KG1 (cell line): ENCODE results near the gene PTPRM.

ENCODE experiments used
- DNase-seq: peaks from one replicate; lab custom pipeline; 2025; lab: John Stamatoyannopoulos, UW

PTPRM gene

DNA sequence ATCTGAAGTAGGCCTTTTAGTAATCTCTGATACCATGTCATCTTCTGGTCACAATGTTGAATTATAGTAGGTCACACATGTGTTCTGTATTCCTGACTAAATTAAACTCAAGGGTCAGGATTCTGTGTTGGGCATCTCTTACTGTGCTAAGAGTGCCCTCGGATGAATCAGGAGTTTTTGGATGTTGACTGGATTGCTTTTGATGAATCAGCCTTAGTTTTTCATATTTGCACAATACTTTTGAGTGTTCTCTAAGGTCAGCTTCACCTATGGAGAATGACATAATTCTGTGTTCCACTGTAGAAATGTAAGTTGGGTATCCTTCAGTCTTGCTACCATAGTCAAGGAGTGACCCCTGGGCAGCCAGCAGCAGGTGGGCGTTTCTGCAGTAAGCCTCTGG is 190.1 kb downstream of the PTPRM start:
- DNase-seq: no peak

GRCh38 chr18:7758764-7759163 is 191.6 kb downstream of the PTPRM start:
- DNase-seq: no peak

- DNase-seq: no peak
These were observed 194.1 kb downstream of the PTPRM start for GRCh38 chr18:7760967-7761948.

- DNase-seq: no peak
These were observed 197.3 kb downstream of the PTPRM start for GRCh38 chr18:7764405-7764804.

- DNase-seq: no peak
These were observed 199.2 kb downstream of the PTPRM start for GRCh38 chr18:7766346-7766745.

DNA sequence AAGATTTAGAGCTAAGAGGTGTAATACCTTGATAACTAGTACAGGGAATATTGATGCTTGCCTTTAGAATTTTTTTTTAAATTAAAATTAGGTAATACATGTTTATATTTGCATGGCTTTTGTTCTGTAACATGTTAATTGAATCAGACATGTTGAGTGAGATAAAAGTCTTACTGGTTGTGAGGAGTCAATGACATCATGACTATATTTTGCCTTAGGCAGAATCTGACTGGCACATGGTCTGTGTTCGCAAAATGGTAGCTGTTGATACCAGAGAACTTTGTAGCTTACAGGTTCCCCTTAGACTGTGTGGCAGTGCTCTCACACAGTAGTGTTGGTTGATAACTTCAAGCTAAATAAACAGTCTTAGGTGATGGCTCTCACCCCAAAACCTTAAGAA is 199.7 kb downstream of the PTPRM start:
- no peak for DNase-seq

GRCh38 chr18:7770908-7771307 is 203.8 kb downstream of the PTPRM start:
- no peak for DNase-seq

GRCh38 chr18:7772510-7772888 is 205.4 kb downstream of the PTPRM start:
- DNase-seq: no peak

DNA sequence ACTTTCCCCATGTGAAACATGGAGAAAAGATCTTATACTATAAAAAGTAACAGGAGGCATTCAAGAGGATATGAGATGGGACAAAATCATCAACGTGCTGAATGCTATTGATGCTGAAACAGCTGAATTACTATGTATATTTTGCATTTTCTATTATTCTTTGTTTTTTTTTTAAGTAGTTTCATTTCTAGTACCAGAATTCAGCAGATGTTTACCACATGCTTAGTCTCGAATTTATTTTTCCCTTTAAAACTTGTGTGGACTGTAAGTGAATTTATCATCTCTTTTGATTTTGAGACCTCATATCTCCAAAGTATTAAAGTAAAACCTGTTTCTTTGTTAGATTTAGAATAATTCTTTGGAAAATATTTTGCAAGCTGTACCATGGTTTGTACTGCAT is 205.8 kb downstream of the PTPRM start:
- no peak for DNase-seq

DNA sequence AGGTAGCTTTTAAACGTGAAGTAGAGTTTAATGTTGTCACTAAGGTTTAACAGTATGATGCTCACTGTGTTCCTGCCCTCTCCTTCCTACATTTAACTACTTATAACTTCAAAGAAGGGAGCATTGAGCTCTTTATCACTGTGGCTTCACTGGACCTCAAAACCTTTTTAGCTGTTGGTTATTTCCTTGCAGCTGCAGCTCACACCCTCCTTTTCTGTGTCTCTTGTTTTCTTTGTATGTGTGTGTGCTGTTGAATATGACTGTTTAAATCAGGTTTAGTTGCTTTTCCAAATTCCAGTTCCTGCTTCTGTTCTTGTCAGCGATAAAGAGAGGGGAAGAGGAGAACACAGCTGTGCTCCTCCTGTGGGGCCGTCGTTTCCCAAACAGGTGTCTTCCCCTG is 208.0 kb downstream of the PTPRM start:
- DNase-seq: no peak

DNA sequence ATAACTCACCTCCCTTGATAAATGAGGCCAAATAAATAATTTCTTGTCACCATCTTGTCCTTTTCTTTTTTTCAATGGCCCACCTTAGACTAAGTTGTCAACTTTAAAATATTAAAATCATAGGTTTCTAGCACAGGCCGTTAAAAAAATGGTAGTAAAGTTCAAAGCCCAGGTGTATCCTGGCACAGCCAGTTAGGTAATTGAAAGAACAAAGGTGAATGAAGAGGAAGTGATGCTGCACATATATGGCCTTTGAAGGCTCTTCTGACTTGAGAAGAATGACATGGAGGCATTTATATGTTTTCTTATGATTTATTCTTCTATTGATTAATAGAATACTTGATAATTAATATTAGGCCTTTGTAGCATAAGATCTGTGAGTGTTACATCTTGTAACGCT is 208.7 kb downstream of the PTPRM start:
- DNase-seq: no peak

- no peak for DNase-seq
These were observed 211.1 kb downstream of the PTPRM start for GRCh38 chr18:7778181-7778580.

GRCh38 chr18:7779211-7779610 is 212.1 kb downstream of the PTPRM start:
- DNase-seq: no peak

DNA sequence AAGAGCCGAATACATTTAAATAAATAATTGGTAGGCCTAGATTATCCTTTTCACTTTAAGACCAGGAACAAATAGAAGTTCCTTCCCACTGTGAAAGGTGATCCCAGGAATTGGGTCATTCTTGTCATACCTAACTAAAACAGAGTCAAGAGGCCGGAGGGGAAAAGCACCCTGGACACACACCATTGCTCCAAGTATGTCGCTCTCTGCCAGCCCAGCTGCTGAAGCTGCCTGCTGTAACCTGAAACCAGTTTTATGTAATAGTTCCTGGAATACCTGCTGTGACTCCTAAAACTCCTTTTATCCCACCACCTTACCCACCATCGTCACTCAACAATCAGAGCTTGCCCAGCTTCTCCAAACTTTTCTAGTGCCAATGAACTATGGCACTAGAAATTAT is 217.1 kb downstream of the PTPRM start:
- no peak for DNase-seq

DNA sequence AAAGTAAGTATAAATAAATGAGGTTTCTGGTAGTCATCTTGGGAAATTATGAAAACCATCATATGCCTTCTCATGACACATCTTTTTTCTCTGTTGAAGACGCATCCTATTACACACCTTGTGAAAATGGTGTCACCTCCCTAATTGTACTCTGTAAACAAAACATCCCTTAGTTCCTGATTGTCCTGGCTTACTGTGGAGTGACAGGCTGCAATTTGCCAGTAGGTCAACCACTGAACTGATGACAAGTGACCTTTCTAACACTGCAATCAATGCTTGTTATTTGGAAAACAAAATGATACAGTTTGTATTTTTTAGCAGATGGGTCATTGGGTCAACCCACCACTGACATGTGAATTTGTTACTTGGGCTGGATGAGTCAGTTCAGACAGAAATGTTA is 219.5 kb downstream of the PTPRM start:
- DNase-seq: no peak

- DNase-seq: no peak
These were observed 220.2 kb downstream of the PTPRM start for GRCh38 chr18:7787339-7787738.

DNA sequence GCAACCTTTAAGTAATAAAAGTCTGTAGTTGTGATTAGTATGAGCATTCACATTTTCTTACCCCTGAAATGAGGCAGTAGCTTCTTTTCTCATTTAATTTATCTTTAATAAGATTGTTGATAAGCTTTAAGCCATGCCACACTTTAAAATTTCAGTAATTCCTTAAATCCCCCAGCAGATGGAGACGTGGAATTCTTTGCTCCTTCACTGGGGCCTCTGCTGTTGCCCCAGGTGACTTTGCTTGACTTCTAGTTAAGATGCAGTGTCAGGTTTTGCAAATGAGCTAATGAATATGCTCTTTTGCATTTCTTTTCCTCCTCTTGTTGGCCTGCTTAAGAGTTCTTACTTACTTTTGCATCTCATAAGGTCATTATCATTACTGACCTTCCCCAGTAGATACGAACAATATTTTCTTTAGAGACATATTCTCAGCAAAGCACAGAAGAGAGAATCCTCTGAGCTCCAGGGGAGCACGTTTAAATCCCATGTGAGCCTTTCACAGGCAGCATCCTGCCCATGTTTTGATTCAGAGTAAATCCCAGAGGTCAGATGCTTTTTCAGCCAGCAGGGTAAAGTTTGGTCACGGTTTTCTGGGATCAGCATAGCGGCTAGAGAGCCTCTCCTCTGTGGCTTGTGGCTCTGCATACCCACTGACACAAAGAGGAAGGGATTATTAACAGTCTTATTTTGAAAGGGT is 222.9 kb downstream of the PTPRM start:
- no peak for DNase-seq

- no peak for DNase-seq
These were observed 226.0 kb downstream of the PTPRM start for GRCh38 chr18:7793100-7793499.

DNA sequence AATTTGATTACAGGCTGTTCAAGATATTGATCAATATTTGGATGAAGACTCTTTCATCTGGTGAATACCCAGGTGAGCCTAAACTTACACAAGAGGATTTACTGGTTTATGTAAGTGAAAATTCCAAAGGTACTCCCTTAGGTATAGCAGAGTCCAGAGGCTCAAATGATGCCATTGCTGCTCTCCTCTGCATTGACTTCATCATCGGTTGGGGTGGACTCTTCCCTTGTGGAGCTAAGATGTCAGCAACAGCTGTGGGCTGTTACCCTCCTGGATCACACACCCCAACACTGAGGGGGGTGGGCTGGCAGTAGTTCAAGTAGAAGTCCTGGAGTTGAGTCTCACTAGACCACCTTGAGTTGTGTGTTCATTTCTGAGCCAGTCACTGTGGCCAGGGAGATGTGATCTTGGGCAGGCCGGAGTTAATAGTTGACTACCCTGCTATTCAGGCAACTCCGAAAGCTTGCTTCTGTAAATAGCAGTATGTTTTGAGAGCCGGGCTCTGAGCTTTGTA is 236.9 kb downstream of the PTPRM start:
- DNase-seq: no peak

GRCh38 chr18:7805096-7805495 is 238.0 kb downstream of the PTPRM start:
- no peak for DNase-seq

DNA sequence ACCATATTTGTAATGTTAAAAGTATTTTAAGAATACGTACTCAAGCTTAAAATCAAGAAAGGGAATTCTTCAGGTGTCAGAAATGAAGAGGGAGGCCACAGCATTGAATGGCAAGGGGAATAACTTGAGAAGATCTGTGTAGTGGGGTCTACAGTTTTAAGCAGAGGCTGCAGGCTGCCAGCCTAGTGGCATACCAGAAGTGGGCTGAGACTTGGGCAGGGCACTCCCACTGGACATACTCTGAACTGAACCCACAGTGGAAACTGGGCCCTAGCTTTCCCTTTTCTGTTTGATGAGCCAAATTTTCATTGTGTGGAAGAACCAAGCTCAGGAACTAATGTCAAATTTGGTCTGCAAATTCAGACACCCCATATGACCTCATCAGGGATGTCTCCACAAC is 238.8 kb downstream of the PTPRM start:
- DNase-seq: no peak

DNA sequence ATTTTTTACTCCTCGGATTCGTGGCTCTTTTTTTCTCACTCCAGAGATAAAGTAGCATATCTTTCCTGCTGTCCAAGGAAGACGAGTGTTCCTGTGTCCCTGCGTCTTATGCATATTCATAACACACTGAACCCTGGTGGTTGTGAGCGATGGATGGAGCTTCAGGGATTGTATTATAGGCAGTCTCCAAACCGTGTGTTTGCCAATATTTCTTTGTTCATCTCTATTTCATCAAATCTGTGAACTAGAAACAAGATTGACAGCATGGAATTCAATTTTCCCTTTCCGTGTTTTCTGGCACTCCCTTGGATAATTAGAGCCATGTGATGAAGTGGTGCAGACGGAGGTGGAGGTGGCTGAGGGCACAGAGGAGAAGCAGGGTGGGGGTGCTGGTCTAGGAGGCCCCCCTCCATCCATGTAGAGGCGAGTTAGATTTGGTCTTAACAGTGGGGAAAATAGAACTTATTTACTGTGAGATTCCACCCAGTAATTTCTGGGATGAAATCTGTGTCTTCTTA is 240.9 kb downstream of the PTPRM start:
- no peak for DNase-seq

- no peak for DNase-seq
These were observed 241.9 kb downstream of the PTPRM start for GRCh38 chr18:7808992-7809391.
